Mesendoderm (in vitro differentiated cells): ENCODE data around the gene RNF217.
"Not testable (repeated sequence)": the region's sequence is repeated elsewhere in the genome, so short reads cannot be mapped to it uniquely, and the experiment has no call there.

Experiments used
- DNase-seq: peaks from one replicate; pipeline ENCODE4 v3.0.0; 2013
- H2AK5ac ChIP-seq: 2 replicates; pipeline ENCODE4 v1.6.1; 2013; ENCODE audit warnings: low read length, inconsistent platforms
- H2BK120ac ChIP-seq: 2 replicates; pipeline ENCODE4 v1.6.1; 2013; ENCODE audit warnings: low read depth, mild to moderate bottlenecking, low read length, moderate library complexity, mixed read lengths
- H2BK15ac ChIP-seq: replicated peaks from 2 replicates; pipeline ENCODE4 v1.6.1; 2013; ENCODE audit warnings: low read depth, mild to moderate bottlenecking, moderate library complexity
- H2BK5ac ChIP-seq: 2 replicates; pipeline ENCODE4 v1.6.1; 2013; ENCODE audit warnings: low read length, inconsistent platforms
- H3K18ac ChIP-seq: 2 replicates; pipeline ENCODE4 v1.6.1; 2013; ENCODE audit warnings: mild to moderate bottlenecking, low read length, mixed read lengths
- H3K23ac ChIP-seq: one replicate; pipeline ENCODE4 v1.6.1; 2013; ENCODE audit warnings: low read length
- H3K27ac ChIP-seq: 2 replicates; pipeline ENCODE4 v1.5.1; 2013; ENCODE audit warnings: low read depth, mild to moderate bottlenecking, inconsistent platforms, low read length, moderate library complexity
- H3K27me3 ChIP-seq: 2 replicates; pipeline ENCODE4 v1.6.1; 2013; ENCODE audit warnings: low read length, control low read depth, mild to moderate bottlenecking, inconsistent platforms; ENCODE audit not compliant: insufficient read depth, poor library complexity
- H3K36me3 ChIP-seq: 2 replicates; pipeline ENCODE4 v1.6.1; 2013; ENCODE audit warnings: low read length, inconsistent platforms; ENCODE audit not compliant: control insufficient read depth, insufficient read depth
- H3K4ac ChIP-seq: one replicate; pipeline ENCODE4 v1.6.1; 2013; ENCODE audit warnings: low read depth, mild to moderate bottlenecking, low read length, moderate library complexity
- H3K4me1 ChIP-seq: 2 replicates; pipeline ENCODE4 v1.6.1; 2013; ENCODE audit warnings: low read depth, low read length, inconsistent platforms; ENCODE audit not compliant: control insufficient read depth
- H3K4me2 ChIP-seq: 2 replicates; pipeline ENCODE4 v1.6.1; 2013; ENCODE audit warnings: low read length
- H3K4me3 ChIP-seq: 2 replicates; pipeline ENCODE4 v1.5.1; 2013; ENCODE audit warnings: mild to moderate bottlenecking, low read length
- H3K56ac ChIP-seq: one replicate; pipeline ENCODE4 v1.6.1; 2013; ENCODE audit warnings: low read length
- H3K79me1 ChIP-seq: 2 replicates; pipeline ENCODE4 v1.6.1; 2013; ENCODE audit warnings: low read length, inconsistent platforms
- H3K79me2 ChIP-seq: 2 replicates; pipeline ENCODE4 v1.6.1; 2013; ENCODE audit warnings: mild to moderate bottlenecking, low read length; ENCODE audit not compliant: control insufficient read depth, insufficient read depth
- H3K9ac ChIP-seq: 2 replicates; pipeline ENCODE4 v1.6.1; 2013; ENCODE audit warnings: low read length, inconsistent platforms
- H4K5ac ChIP-seq: one replicate; pipeline ENCODE4 v1.6.1; 2013; ENCODE audit warnings: low read length
- H4K8ac ChIP-seq: one replicate; pipeline ENCODE4 v1.6.1; 2013; ENCODE audit warnings: low read depth, mild to moderate bottlenecking, control low read depth, low read length, moderate library complexity
- WGBS: extraction: QIAGEN DNeasy Blood & Tissue Kit; methylation state at CpG from one replicate; pipeline ENCODE4 v1.1.7; 2013; ENCODE audit warnings: low lambda C conversion rate, missing lambda C conversion rate; ENCODE audit not compliant: insufficient coverage; ENCODE audit errors: extremely low coverage; 5-methylcytosine and 5-hydroxymethylcytosine counted together

Gene RNF217

GRCh38 chr6:125123468-125124048 lies 161.3 kb downstream of the RNF217 start:
- no peak overlapping the region for H3K23ac ChIP-seq
- no peaks in the 10 kb centered on the region for H3K4me1 ChIP-seq
- no peak overlapping the region for H2AK5ac ChIP-seq
- H3K9ac ChIP-seq = no peak overlapping the region
- no peak overlapping the region for H4K5ac ChIP-seq
- no peaks in the 10 kb centered on the region for H3K27me3 ChIP-seq
- no peak overlapping the region for H2BK5ac ChIP-seq
- no peaks in the 10 kb centered on the region for H3K79me1 ChIP-seq
- H3K4me2 ChIP-seq = no peak overlapping the region
- H2BK120ac ChIP-seq = no peak overlapping the region
- H3K56ac ChIP-seq = no peak overlapping the region
- H3K4ac ChIP-seq = no peak overlapping the region
- no peak overlapping the region for H4K8ac ChIP-seq
- no peak overlapping the region for H3K4me3 ChIP-seq
- no peaks in the 10 kb centered on the region for H3K79me2 ChIP-seq
- H3K36me3 ChIP-seq = no peaks in the 10 kb centered on the region
- no peak overlapping the region for H3K27ac ChIP-seq
- no CpG with 5 or more reads among the region's 8 CpGs for WGBS
- H2BK15ac ChIP-seq = no peak overlapping the region
- no peak for DNase-seq
- H3K18ac ChIP-seq = no peak overlapping the region

- H3K27ac ChIP-seq = no peak overlapping the region
- no peaks in the 10 kb centered on the region for H3K27me3 ChIP-seq
- WGBS = no CpG with 5 or more reads among the region's 6 CpGs
- H2BK5ac ChIP-seq = no peak overlapping the region
- no peak overlapping the region for H2AK5ac ChIP-seq
- no peaks in the 10 kb centered on the region for H3K4me1 ChIP-seq
- no peak overlapping the region for H4K5ac ChIP-seq
- H3K4ac ChIP-seq = no peak overlapping the region
- no peak overlapping the region for H2BK120ac ChIP-seq
- H3K4me2 ChIP-seq = no peak overlapping the region
- H3K23ac ChIP-seq = no peak overlapping the region
- peak; percentile 14 for DNase-seq
- H3K4me3 ChIP-seq = no peak overlapping the region
- H3K9ac ChIP-seq = no peak overlapping the region
- no peak overlapping the region for H2BK15ac ChIP-seq
- no peaks in the 10 kb centered on the region for H3K79me2 ChIP-seq
- no peaks in the 10 kb centered on the region for H3K79me1 ChIP-seq
- no peak overlapping the region for H4K8ac ChIP-seq
- H3K36me3 ChIP-seq = no peaks in the 10 kb centered on the region
- H3K56ac ChIP-seq = no peak overlapping the region
- no peak overlapping the region for H3K18ac ChIP-seq
Measured at GRCh38 chr6:125124049-125124669, 161.9 kb downstream of the RNF217 start.

- not testable (repeated sequence) for H3K79me2 ChIP-seq, H3K36me3 ChIP-seq, H4K8ac ChIP-seq, H3K4me3 ChIP-seq, H3K4ac ChIP-seq, H2BK5ac ChIP-seq, H2BK120ac ChIP-seq, H2BK15ac ChIP-seq, H3K27ac ChIP-seq, H3K4me2 ChIP-seq, H4K5ac ChIP-seq, H3K9ac ChIP-seq, H3K79me1 ChIP-seq, H3K23ac ChIP-seq, DNase-seq, H3K4me1 ChIP-seq, H2AK5ac ChIP-seq, H3K18ac ChIP-seq, H3K27me3 ChIP-seq, H3K56ac ChIP-seq
- no CpG with 5 or more reads among the region's 23 CpGs for WGBS
Measured at GRCh38 chr6:125125856-125126255, 163.6 kb downstream of the RNF217 start.

GRCh38 chr6:125129354-125129753 lies 167.1 kb downstream of the RNF217 start:
- H3K4me1 ChIP-seq = no peaks in the 10 kb centered on the region
- no peaks in the 10 kb centered on the region for H3K36me3 ChIP-seq
- no peak overlapping the region for H3K4ac ChIP-seq
- H2BK15ac ChIP-seq = no peak overlapping the region
- H3K79me1 ChIP-seq = no peaks in the 10 kb centered on the region
- no peak overlapping the region for H2AK5ac ChIP-seq
- no peak overlapping the region for H2BK5ac ChIP-seq
- no peak overlapping the region for H3K56ac ChIP-seq
- no peak overlapping the region for H2BK120ac ChIP-seq
- H3K27me3 ChIP-seq = no peaks in the 10 kb centered on the region
- H3K9ac ChIP-seq = no peak overlapping the region
- H3K27ac ChIP-seq = no peak overlapping the region
- H3K4me3 ChIP-seq = no peak overlapping the region
- H3K18ac ChIP-seq = no peak overlapping the region
- H4K5ac ChIP-seq = no peak overlapping the region
- no peak overlapping the region for H4K8ac ChIP-seq
- WGBS = no CpG with 5 or more reads among the region's 4 CpGs
- no peak overlapping the region for H3K23ac ChIP-seq
- H3K4me2 ChIP-seq = no peak overlapping the region
- no peaks in the 10 kb centered on the region for H3K79me2 ChIP-seq
- DNase-seq = no peak

GRCh38 chr6:125132058-125132457 lies 169.8 kb downstream of the RNF217 start:
- Histone ChIP-seq H3K4ac (no peak overlapping the region), H3K4me2 (no peak overlapping the region), H2BK120ac (no peak overlapping the region), H3K4me3 (no peak overlapping the region), H3K27me3 (no peaks in the 10 kb centered on the region), H3K9ac (no peak overlapping the region), H3K4me1 (no peaks in the 10 kb centered on the region), H3K79me2 (no peaks in the 10 kb centered on the region), H4K5ac (no peak overlapping the region), H4K8ac (no peak overlapping the region), H3K36me3 (no peaks in the 10 kb centered on the region), H3K27ac (no peak overlapping the region), H3K23ac (no peak overlapping the region), H2BK5ac (no peak overlapping the region), H2AK5ac (no peak overlapping the region), H3K56ac (no peak overlapping the region), H3K18ac (no peak overlapping the region), H3K79me1 (no peaks in the 10 kb centered on the region), H2BK15ac (no peak overlapping the region)
- no peak for DNase-seq
- WGBS = no CpG with 5 or more reads among the region's 1 CpG

GRCh38 chr6:125136378-125136777 lies 174.1 kb downstream of the RNF217 start:
- H3K9ac ChIP-seq = no peak overlapping the region
- H3K27ac ChIP-seq = no peak overlapping the region
- no peaks in the 10 kb centered on the region for H3K79me2 ChIP-seq
- no peak overlapping the region for H3K4me3 ChIP-seq
- H3K4ac ChIP-seq = no peak overlapping the region
- no peak overlapping the region for H3K23ac ChIP-seq
- H3K36me3 ChIP-seq = no peaks in the 10 kb centered on the region
- no peaks in the 10 kb centered on the region for H3K27me3 ChIP-seq
- no peak overlapping the region for H3K56ac ChIP-seq
- WGBS = no CpG with 5 or more reads among the region's 3 CpGs
- H2BK5ac ChIP-seq = no peak overlapping the region
- no peak overlapping the region for H3K4me2 ChIP-seq
- H3K18ac ChIP-seq = no peak overlapping the region
- no peak overlapping the region for H4K5ac ChIP-seq
- DNase-seq = no peak
- H3K4me1 ChIP-seq = no peaks in the 10 kb centered on the region
- no peak overlapping the region for H2BK120ac ChIP-seq
- H3K79me1 ChIP-seq = no peaks in the 10 kb centered on the region
- no peak overlapping the region for H4K8ac ChIP-seq
- no peak overlapping the region for H2BK15ac ChIP-seq
- H2AK5ac ChIP-seq = no peak overlapping the region
